Stomach (tissue), 9 donors: ENCODE results near the gene CDC42EP5. TPM values are rescaled to one million over a fixed set of nuclear protein-coding genes. Genes with fewer than 3 reads are reported as not detected.
"Not testable (repeated sequence)": the region's sequence is repeated elsewhere in the genome, so short reads cannot be mapped to it uniquely, and the experiment has no call there.

ENCODE experiments used
- DNase-seq, 2 donors: peaks; one replicate each; pipeline versions ENCODE4 v3.0.0 to v3.0.0-alpha.2; 2013 to 2019
- H3K27ac ChIP-seq, 5 donors: fragments of 200-600 bp in 4 of 5; sonication (generic) in 4 of 5; one replicate each; pipeline ENCODE4 v1.5.1; 2013 to 2019; ENCODE audit warnings: mild to moderate bottlenecking in 1 of 5, moderate library complexity in 1 of 5
- H3K27me3 ChIP-seq, 3 donors: fragments of 200-600 bp; sonication (generic); one replicate each; pipeline ENCODE4 v1.5.1; 2017 to 2019; ENCODE audit warnings: mixed run types in 1 of 3
- H3K36me3 ChIP-seq, 4 donors: fragments of 200-600 bp; sonication (generic); 1 replicate in 3 of 4; 2 replicates in 1 of 4; pipeline ENCODE4 v1.5.1; 2016 to 2019
- H3K4me1 ChIP-seq, 4 donors: fragments of 200-600 bp; sonication (generic); one replicate each; pipeline ENCODE4 v1.5.1; 2016 to 2019
- H3K4me3 ChIP-seq, 4 donors: fragments of 200-600 bp; sonication (generic) in 3 of 4; one replicate each; pipeline ENCODE4 v1.5.1; 2016 to 2019; ENCODE audit warnings: mild to moderate bottlenecking in 1 of 4
- H3K9me3 ChIP-seq, 4 donors: fragments of 200-600 bp; sonication (generic); one replicate each; pipeline ENCODE4 v1.5.1; 2016 to 2019
- CTCF ChIP-seq, 7 experiments: fragments of 450-650 bp in 4 of 7; fragments of 200-600 bp in 3 of 7; sonication (generic) in 3 of 7; IDR thresholded peaks; one replicate each; pipeline ENCODE4 v1.5.1; 2016 to 2019; ENCODE audit warnings: antibody characterized with exemption in 7 of 7, control low read depth in 2 of 7, mild to moderate bottlenecking in 1 of 7
- EP300 ChIP-seq: sonication (generic); formaldehyde crosslinking; IDR thresholded peaks from one replicate; pipeline ENCODE4 v1.6.1; 2017; ENCODE audit warnings: antibody characterized with exemption
- POLR2A ChIP-seq, 4 donors: fragments of 450-650 bp; IDR thresholded peaks; one replicate each; pipeline ENCODE4 v1.6.1; 2016; ENCODE audit warnings: antibody characterized with exemption in 4 of 4, control low read depth in 2 of 4, mild to moderate bottlenecking in 1 of 4, moderate library complexity in 1 of 4
- POLR2AphosphoS5 ChIP-seq, 3 donors: sonication (generic); formaldehyde crosslinking; IDR thresholded peaks; one replicate each; pipeline ENCODE4 v1.6.1; 2016; ENCODE audit warnings: antibody characterized with exemption in 3 of 3
- WGBS, 5 donors: extraction: QIAGEN DNeasy Blood & Tissue Kit in 3 of 5; methylation state at CpG; one replicate each; pipeline versions ENCODE4 v1.1.5 to v1.1.7; 2013 to 2018; 5-methylcytosine and 5-hydroxymethylcytosine counted together
- intact Hi-C: fragments of 100-400 bp; cut with DNase I; formaldehyde crosslinking; loops from one replicate; pipeline ENCODE4 v1.15.1; 2023; ENCODE audit warnings: low total_unique reads
- polyA plus RNA-seq, 3 donors: library from polyadenylated mRNA; stranded (reverse); fragments of 200-250 nt; gene quantifications; one replicate each; pipeline ENCODE4 v1.2.3, GENCODE V29; 2013
- total RNA-seq, 5 donors: library from RNA; depleted of rRNA; stranded (reverse); fragments of >200 nt; gene quantifications; one replicate each; pipeline versions ENCODE4 v1.1.0 to v1.2.3, GENCODE V29; 2014 to 2016
- donor health status: healthy with polysubstance abuse.
- donor health status: Bipolar disorder and iron deficiency.
- donor health status: healthy.

Gene CDC42EP5
- total and polyA plus RNA-seq, 8 donors = 0.89 to 699 (median 29.7) TPM; not detected in 1

DNA sequence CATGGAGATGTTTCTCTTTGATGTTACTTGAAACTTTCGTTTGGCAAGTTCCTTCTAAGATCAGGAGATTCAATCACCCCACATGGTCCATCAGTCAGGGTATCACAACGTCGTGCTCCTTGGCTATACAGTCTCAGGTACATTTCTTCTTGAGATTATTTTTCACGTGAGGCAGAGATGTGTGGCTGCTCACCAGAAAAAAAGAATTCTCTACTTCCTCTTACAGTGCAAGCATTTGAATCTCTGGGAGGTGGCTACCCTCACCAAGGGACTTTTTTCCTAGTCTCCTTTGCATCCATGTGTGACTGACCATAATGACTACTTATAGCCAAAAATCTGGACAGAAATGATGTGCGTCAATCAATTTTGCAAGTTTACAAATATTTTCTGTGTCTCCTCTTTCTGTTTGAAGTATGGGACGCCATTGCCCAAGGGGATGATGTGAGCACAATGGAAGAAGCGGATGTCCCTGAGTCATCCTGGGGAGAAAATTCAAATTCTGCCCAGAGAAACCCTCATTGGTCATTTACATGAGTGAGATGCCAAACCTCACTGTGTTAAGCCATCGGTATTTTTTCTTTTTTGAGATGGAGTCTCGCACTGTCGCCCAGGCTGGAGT lies 21.0 kb upstream of the CDC42EP5 start:
- no peaks in the 10 kb centered on the region for H3K36me3 ChIP-seq
- peaks cover 0 to 66% (median 7%) of the 10 kb centered on the region in 3 donors for H3K27me3 ChIP-seq
- intact Hi-C loops = no loop called here
- no peak for TF ChIP-seq EP300
- TF ChIP-seq POLR2AphosphoS5 (IDR thresholded peaks at IDR 0.05) = no peak
- no peak for TF ChIP-seq POLR2A (IDR thresholded peaks at IDR 0.05)
- TF ChIP-seq CTCF (IDR thresholded peaks at IDR 0.05) = no peak
- no peak overlapping the region for H3K27ac ChIP-seq
- no peak for DNase-seq
- WGBS, 5 donors = 70 to 76% (median 73%) methylated on average over 10 of the region's 10 CpGs
- H3K4me1 ChIP-seq = no peaks in the 10 kb centered on the region
- no peaks in the 10 kb centered on the region for H3K9me3 ChIP-seq
- no peak overlapping the region for H3K4me3 ChIP-seq

DNA sequence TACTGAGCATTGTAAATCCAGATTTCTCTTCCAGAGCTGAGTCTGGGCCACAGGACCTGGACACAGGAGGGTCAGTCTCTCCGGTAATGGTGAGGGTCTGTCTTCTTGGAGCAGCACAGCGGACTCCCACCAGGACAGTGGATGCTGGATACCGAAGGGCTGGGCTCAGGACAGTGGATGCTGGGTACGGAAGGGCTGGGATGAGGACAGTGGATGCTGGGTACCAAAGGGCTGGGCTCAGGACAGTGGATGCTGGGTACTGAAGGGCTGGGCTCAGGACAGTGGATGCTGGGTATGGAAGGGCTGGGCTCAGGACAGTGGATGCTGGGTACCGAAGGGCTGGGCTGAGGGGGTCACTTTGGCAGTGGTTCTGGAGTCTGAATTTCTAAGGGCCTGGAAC lies 20.0 kb upstream of the CDC42EP5 start:
- H3K9me3 ChIP-seq, DNase-seq, H3K36me3 ChIP-seq, H3K4me1 ChIP-seq, intact Hi-C loops, H3K27ac ChIP-seq, H3K4me3 ChIP-seq: not testable (repeated sequence)
- WGBS, 5 donors = 70 to 94% (median 81%) methylated on average over 4 to 5 of the region's 5 CpGs
- H3K27me3 ChIP-seq = peaks cover 0 to 66% (median 7%) of the 10 kb centered on the region in 3 donors

GRCh38 chr19:54492568-54492967 lies 19.5 kb upstream of the CDC42EP5 start:
- Histone ChIP-seq H3K27ac (no peak overlapping the region), H3K36me3 (no peaks in the 10 kb centered on the region), H3K4me1 (no peaks in the 10 kb centered on the region), H3K4me3 (no peak overlapping the region), H3K9me3 (no peaks in the 10 kb centered on the region), H3K27me3 (peaks cover 0 to 66% (median 7%) of the 10 kb centered on the region in 3 donors)
- intact Hi-C loops = no loop called here
- no peak for DNase-seq
- WGBS, 5 donors = 79 to 87% (median 86%) methylated on average over 18 of the region's 18 CpGs
- TF ChIP-seq CTCF (IDR thresholded peaks at IDR 0.05) (no peak), EP300 (no peak), POLR2A (IDR thresholded peaks at IDR 0.05) (no peak), POLR2AphosphoS5 (IDR thresholded peaks at IDR 0.05) (no peak)

DNA sequence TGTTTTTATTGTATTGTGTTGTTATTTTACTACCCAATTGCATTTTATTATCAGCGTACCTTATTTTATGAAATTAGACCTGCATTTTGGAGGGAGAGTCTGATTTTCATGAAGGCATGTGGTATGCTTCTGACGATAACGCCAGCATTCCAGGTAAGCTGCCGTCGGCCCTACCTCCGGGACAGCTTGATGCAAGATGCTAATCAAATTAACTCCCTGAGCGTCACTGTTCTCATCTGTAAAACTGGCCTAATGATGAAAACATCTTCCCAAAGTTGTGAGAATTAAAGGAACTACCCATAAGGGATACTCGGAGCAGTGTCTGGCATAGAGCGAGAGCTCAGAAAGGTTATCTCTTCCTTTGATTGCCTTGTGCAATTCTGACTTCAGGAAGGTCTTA lies 16.7 kb upstream of the CDC42EP5 start:
- intact Hi-C loops = loop anchor here (10.0 kb wide), 1 partner anchor 185 kb away; no protein-coding TSS in a partner anchor
- 55 to 72% (median 63%) methylated on average over 9 of the region's 9 CpGs for WGBS, 5 donors
- peaks cover 0 to 54% (median 8%) of the 10 kb centered on the region in 3 donors for H3K27me3 ChIP-seq

More for the DNA sequence above, 16.7 kb upstream of the CDC42EP5 start:
- Histone ChIP-seq H3K4me1 (no peaks in the 10 kb centered on the region), H3K27ac (no peak overlapping the region), H3K4me3 (no peak overlapping the region), H3K36me3 (no peaks in the 10 kb centered on the region), H3K9me3 (no peaks in the 10 kb centered on the region)
- TF ChIP-seq POLR2AphosphoS5 (IDR thresholded peaks at IDR 0.05) = no peak
- no peak for TF ChIP-seq POLR2A (IDR thresholded peaks at IDR 0.05)
- TF ChIP-seq CTCF (IDR thresholded peaks at IDR 0.05) = no peak
- TF ChIP-seq EP300 = no peak
- no peak for DNase-seq
